Esophagus muscularis mucosa (tissue), 4 donors: Measurements from ENCODE around the gene ZFP82. TPM values are rescaled to one million over a fixed set of nuclear protein-coding genes. Genes with fewer than 3 reads are reported as not detected.

Experiments
- DNase-seq: peaks from one replicate; pipeline ENCODE4 v3.0.0-alpha.2; 2017; ENCODE audit errors: extremely low spot score
- H3K27ac ChIP-seq, 4 donors: fragments of 200-600 bp; sonication (generic); replicated peaks in 1 of 4; 1 replicate in 3 of 4; 2 replicates in 1 of 4; pipeline ENCODE4 v1.5.1; 2016 to 2019; ENCODE audit warnings: mild to moderate bottlenecking in 1 of 4
- H3K27me3 ChIP-seq, 4 donors: fragments of 200-600 bp; sonication (generic); one replicate each; pipeline versions ENCODE4 v1.5.1 to v1.6.0; 2016 to 2019
- H3K36me3 ChIP-seq, 4 donors: fragments of 200-600 bp; sonication (generic); one replicate each; pipeline ENCODE4 v1.5.1; 2016 to 2019
- H3K4me1 ChIP-seq, 4 donors: fragments of 200-600 bp; sonication (generic); one replicate each; pipeline ENCODE4 v1.5.1; 2016 to 2019
- H3K4me3 ChIP-seq, 4 donors: fragments of 200-600 bp; sonication (generic); 1 replicate in 2 of 4; 2 replicates in 2 of 4; pipeline ENCODE4 v1.5.1; 2016 to 2019; ENCODE audit warnings: mild to moderate bottlenecking in 4 of 4, moderate library complexity in 1 of 4
- H3K9me3 ChIP-seq, 4 donors: fragments of 200-600 bp; sonication (generic); 1 replicate in 3 of 4; 2 replicates in 1 of 4; pipeline ENCODE4 v1.5.1; 2016 to 2019
- EP300 ChIP-seq: sonication (generic); formaldehyde crosslinking; IDR thresholded peaks from one replicate; pipeline ENCODE4 v1.6.1; 2017; ENCODE audit warnings: antibody characterized with exemption
- POLR2A ChIP-seq: fragments of 450-650 bp; IDR thresholded peaks from one replicate; pipeline ENCODE4 v1.6.1; 2017; ENCODE audit warnings: antibody characterized with exemption, moderate library complexity, mild to moderate bottlenecking, low read depth
- POLR2AphosphoS5 ChIP-seq, 2 donors: sonication (generic); formaldehyde crosslinking; IDR thresholded peaks; one replicate each; pipeline ENCODE4 v1.6.1; 2017; ENCODE audit warnings: antibody characterized with exemption in 2 of 2
- WGBS: methylation state at CpG from one replicate; pipeline ENCODE4 v1.1.5; 2018; 5-methylcytosine and 5-hydroxymethylcytosine counted together
- intact Hi-C: fragments of 100-400 bp; cut with DNase I; formaldehyde crosslinking; loops from one replicate; pipeline ENCODE4 v1.15.1; 2023
- total RNA-seq, 4 donors: library from RNA; depleted of rRNA; stranded (reverse); fragments of >200 nt; gene quantifications; one replicate each; pipeline versions ENCODE4 v1.1.0 to v1.2.1, GENCODE V29; 2016
- TF ChIP-seq, protein P1 (sequence below), 3 experiments: fragments of 200-600 bp in 2 of 3; fragments of 450-650 bp in 1 of 3; sonication (generic) in 2 of 3; IDR thresholded peaks; one replicate each; pipeline ENCODE4 v1.5.1; 2017 to 2019; ENCODE audit warnings: antibody characterized with exemption in 3 of 3, mild to moderate bottlenecking in 2 of 3, moderate library complexity in 1 of 3

The ZFP82 gene
- total RNA-seq, 4 donors from 2014 or later, result 3.5 to 6.0 (median 5.8) TPM

DNA sequence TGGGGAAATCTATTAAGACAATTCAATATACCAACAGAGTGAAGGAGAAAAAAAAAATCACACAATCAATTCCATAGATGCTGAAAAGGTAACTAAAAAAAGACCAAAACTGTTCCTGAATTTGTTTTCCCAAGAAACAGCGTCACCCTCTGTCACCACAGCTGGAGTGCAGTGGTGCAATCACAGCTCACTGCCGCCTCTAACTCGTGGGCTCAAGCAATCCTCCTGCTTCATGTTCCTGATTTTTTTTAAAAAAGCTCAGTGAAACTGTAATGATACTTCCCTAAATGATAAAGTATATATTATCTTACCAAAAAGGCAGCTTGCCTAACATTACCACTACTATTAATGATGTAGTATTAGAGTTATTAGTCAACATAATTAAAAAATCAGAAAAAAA lies 19.9 kb downstream of the ZFP82 start:
- intact Hi-C loops, result no loop called here
- H3K27me3 ChIP-seq, result no peaks in the 10 kb centered on the region
- TF ChIP-seq EP300, result no peak
- TF ChIP-seq, protein P1, sequence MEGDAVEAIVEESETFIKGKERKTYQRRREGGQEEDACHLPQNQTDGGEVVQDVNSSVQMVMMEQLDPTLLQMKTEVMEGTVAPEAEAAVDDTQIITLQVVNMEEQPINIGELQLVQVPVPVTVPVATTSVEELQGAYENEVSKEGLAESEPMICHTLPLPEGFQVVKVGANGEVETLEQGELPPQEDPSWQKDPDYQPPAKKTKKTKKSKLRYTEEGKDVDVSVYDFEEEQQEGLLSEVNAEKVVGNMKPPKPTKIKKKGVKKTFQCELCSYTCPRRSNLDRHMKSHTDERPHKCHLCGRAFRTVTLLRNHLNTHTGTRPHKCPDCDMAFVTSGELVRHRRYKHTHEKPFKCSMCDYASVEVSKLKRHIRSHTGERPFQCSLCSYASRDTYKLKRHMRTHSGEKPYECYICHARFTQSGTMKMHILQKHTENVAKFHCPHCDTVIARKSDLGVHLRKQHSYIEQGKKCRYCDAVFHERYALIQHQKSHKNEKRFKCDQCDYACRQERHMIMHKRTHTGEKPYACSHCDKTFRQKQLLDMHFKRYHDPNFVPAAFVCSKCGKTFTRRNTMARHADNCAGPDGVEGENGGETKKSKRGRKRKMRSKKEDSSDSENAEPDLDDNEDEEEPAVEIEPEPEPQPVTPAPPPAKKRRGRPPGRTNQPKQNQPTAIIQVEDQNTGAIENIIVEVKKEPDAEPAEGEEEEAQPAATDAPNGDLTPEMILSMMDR (IDR thresholded peaks at IDR 0.05), result no peak
- no peak for TF ChIP-seq POLR2AphosphoS5 (IDR thresholded peaks at IDR 0.05)
- TF ChIP-seq POLR2A, result no peak
- peaks cover 48 to 100% (median 85%) of the 10 kb centered on the region in 4 donors for H3K36me3 ChIP-seq
- no peak overlapping the region for H3K27ac ChIP-seq
- DNase-seq, result no peak
- H3K9me3 ChIP-seq, result peaks cover 2 to 31% (median 23%) of the 10 kb centered on the region in 4 donors
- no peaks in the 10 kb centered on the region for H3K4me1 ChIP-seq
- WGBS, result 90% methylated on average over 3 of the region's 3 CpGs
- no peak overlapping the region for H3K4me3 ChIP-seq

DNA sequence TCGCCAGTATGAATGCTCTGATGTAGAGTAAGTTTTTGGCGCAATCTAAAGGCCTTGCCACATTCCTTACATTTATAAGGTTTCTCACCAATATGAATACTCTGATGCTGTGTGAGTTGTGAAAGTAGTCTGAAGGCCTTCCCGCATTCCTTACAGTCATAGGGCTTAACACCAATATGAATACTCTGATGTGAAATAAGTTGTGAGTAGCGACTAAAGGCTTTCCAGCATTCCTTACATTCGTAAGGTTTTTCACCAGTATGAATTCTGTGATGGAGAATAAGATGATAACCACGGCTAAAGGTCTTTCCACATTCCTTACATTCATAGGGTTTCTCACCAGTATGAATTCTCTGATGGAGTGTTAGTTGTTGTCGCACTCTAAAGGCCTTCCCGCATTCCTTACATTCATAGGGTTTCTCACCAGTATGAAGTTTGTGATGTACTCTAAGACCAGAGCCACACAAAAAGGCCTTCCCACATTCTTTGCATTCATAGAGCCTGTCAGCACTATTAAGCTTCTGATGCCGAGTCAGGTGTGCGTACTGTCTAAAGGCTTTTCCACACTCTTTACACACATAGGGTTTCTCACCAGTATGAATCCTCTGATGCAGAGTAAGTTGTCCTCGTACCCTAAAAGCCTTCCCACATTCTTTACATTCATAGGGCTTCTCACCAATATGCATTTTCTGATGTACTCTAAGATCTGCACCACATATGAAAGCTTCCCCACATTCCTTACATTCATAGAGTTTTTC lies 25.3 kb downstream of the ZFP82 start:
- Histone ChIP-seq H3K27ac (no peak overlapping the region), H3K27me3 (no peaks in the 10 kb centered on the region), H3K9me3 (peaks cover 11 to 72% (median 57%) of the 10 kb centered on the region in 4 donors), H3K4me3 (no peak overlapping the region), H3K36me3 (peaks cover 33 to 69% (median 56%) of the 10 kb centered on the region in 4 donors), H3K4me1 (no peaks in the 10 kb centered on the region)
- no peak for DNase-seq
- WGBS, result 99% methylated on average over 11 of the region's 11 CpGs
- TF ChIP-seq POLR2AphosphoS5 (IDR thresholded peaks at IDR 0.05) (no peak), EP300 (no peak), POLR2A (no peak)
- TF ChIP-seq, protein P1 (IDR thresholded peaks at IDR 0.05), result no peak
- intact Hi-C loops, result no loop called here

DNA sequence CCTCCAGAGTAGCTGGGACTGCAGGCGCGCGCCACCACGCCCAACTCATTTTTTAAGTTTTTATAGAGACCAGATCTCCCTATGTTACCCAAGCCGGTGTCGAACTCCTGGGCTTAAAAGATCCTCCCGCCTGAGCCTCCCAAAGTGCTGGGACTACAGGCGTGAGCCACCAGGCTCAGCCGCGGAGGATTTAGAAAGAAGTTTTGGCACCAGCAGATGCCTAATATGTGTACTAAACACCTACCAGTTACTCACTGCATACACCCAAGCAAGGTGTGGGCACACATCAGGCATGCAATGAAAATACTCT lies 39.0 kb downstream of the ZFP82 start:
- 62% methylated on average over 10 of the region's 10 CpGs for WGBS
- no peak for DNase-seq
- no peaks in the 10 kb centered on the region for H3K27me3 ChIP-seq
- H3K36me3 ChIP-seq, result no peaks in the 10 kb centered on the region
- intact Hi-C loops, result loop anchor here (2.0 kb wide), 1 partner anchor 147 kb away; no protein-coding TSS in a partner anchor
- H3K4me1 ChIP-seq, result peaks cover 11 to 27% (median 23%) of the 10 kb centered on the region in 4 donors
- H3K4me3 ChIP-seq, result peak overlapping the region; percentile 72 to 90 (median 74)
- peak overlapping the region; percentile 84 to 88 (median 86) for H3K27ac ChIP-seq
- no peak for TF ChIP-seq POLR2A
- TF ChIP-seq POLR2AphosphoS5 (IDR thresholded peaks at IDR 0.05), result no peak
- TF ChIP-seq, protein P1 (IDR thresholded peaks at IDR 0.05), result no peak
- no peak for TF ChIP-seq EP300
- H3K9me3 ChIP-seq, result no peaks in the 10 kb centered on the region

DNA sequence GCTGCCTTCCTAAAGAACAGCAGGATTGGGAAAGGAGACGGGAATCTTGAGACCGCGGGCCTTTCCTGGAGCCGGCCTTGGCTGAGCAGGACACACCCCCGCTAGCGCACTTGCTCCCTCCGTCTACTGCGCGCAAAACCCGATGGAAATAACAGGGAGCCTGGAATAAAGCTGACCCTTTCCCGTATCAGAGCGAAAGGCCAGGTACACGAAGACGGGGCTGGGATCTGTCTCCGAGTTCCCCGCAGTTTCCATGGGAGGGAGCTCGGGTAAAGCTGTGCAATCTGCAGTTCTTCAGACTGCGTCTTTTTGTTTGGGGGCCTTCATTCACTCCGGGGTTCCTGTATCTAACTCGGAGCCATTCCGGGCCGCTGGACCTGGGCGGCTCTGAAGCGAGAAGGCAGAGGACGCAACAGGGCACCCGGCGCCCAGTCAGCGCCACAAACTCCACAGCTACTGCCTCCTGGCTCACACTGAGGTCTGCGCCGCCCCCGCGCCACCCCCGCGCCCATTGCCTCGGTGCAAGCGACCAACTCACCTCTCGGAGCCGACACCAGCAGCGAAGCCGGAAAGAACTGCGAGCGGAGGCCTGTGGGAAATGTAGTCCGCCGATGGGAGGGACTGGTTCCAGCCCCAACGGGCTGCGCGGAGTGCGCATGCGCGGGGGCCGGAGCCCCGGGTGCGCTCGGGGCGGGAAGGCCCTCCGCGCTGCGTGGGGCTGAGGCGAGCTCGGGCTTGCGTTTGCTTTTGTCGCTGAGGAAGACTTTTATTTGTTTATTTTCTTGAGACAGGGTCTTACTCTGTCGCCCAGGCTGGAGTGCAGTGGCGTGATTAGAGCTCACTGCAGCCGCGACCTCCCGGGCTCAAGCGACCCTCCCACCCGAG lies 39.6 kb downstream of the ZFP82 start, which contains the start of gene ZFP14:
TSS of gene ZFP14 (minus strand) at position 577 of the 885 bp plus-strand sequence. CDS start 11,309 bp downstream, outside the sequence.
- Histone ChIP-seq H3K4me1 (peaks cover 11 to 27% (median 23%) of the 10 kb centered on the region in 4 donors), H3K9me3 (no peaks in the 10 kb centered on the region), H3K4me3 (peak within 1 kb of the TSS; percentile 72 to 90 (median 74)), H3K27me3 (no peaks in the 10 kb centered on the region), H3K36me3 (no peaks in the 10 kb centered on the region), H3K27ac (peak within 1 kb of the TSS; percentile 84 to 88 (median 86))
- 9% methylated on average over 39 of the region's 69 CpGs for WGBS
- intact Hi-C loops, result loop anchor here (2.0 kb wide), 1 partner anchor 148 kb away; no protein-coding TSS in a partner anchor
- TF ChIP-seq POLR2A, result peak; percentile 34
- TF ChIP-seq EP300, result no peak
- peak; percentile 95 for TF ChIP-seq POLR2AphosphoS5 (IDR thresholded peaks at IDR 0.05)
- TF ChIP-seq, protein P1 (IDR thresholded peaks at IDR 0.05), result peak; percentile 18 to 24 (median 23)
- peak; percentile 97 for DNase-seq
